Kidney (tissue), 22 donors: Measurements from ENCODE around the gene DCXR. TPM values are rescaled to one million over a fixed set of nuclear protein-coding genes. Genes with fewer than 3 reads are reported as not detected.

Experiments used
- DNase-seq, 5 donors: peaks; one replicate each; pipeline ENCODE4 v3.0.0-alpha.2; 2013 to 2020
- FAIRE-seq: peaks from 2 replicates; lab custom pipeline; 2012; peaks lifted over from hg19 to GRCh38; lab: Jason Lieb, UNC
- H3K27ac ChIP-seq, 2 donors: one replicate each; pipeline ENCODE4 v1.7.0; 2013; ENCODE audit warnings: low read depth in 2 of 2, low read length in 2 of 2, inconsistent platforms in 1 of 2
- H3K27me3 ChIP-seq: one replicate; pipeline ENCODE4 v1.7.1; 2013; ENCODE audit warnings: low read length, inconsistent platforms; ENCODE audit not compliant: control insufficient read depth, insufficient read depth
- H3K36me3 ChIP-seq, 3 donors: one replicate each; pipeline versions ENCODE4 v1.7.0 to v1.7.1; 2013; ENCODE audit warnings: low read length in 3 of 3, control low read depth in 1 of 3, inconsistent platforms in 1 of 3; ENCODE audit not compliant: insufficient read depth in 3 of 3, control insufficient read depth in 2 of 3
- H3K4me1 ChIP-seq, 3 donors: one replicate each; pipeline versions ENCODE4 v1.7.0 to v1.7.1; 2013; ENCODE audit warnings: low read length in 3 of 3, inconsistent platforms in 1 of 3, low read depth in 1 of 3; ENCODE audit not compliant: control insufficient read depth in 2 of 3, insufficient read depth in 2 of 3
- H3K4me3 ChIP-seq, 3 donors: one replicate each; pipeline versions ENCODE4 v1.7.0 to v1.8.1; 2013; ENCODE audit warnings: low read length in 3 of 3, control low read depth in 1 of 3, inconsistent platforms in 1 of 3
- H3K9ac ChIP-seq, 3 donors: one replicate each; pipeline versions ENCODE4 v1.7.0 to v1.7.1; 2013; ENCODE audit warnings: low read length in 3 of 3, control low read depth in 1 of 3, inconsistent platforms in 1 of 3
- H3K9me3 ChIP-seq, 3 donors: one replicate each; pipeline versions ENCODE4 v1.7.0 to v1.7.1; 2013; ENCODE audit warnings: low read length in 3 of 3, control low read depth in 1 of 3, inconsistent platforms in 1 of 3; ENCODE audit not compliant: control insufficient read depth in 2 of 3, insufficient read depth in 1 of 3
- intact Hi-C: fragments of 100-400 bp; cut with DNase I; formaldehyde crosslinking; loops from one replicate; pipeline ENCODE4 v1.11.1; 2022
- long read RNA-seq, 10 donors: library from polyadenylated mRNA in 1 of 10; unstranded in 1 of 10; transcript quantifications; one replicate each; pipeline ENCODE4 v2.0.0 and lab custom pipeline, GENCODE V29; 2021 to 2026
- polyA plus RNA-seq: library from polyadenylated mRNA; stranded (reverse); fragments of 350-450 nt; fragmentation: Illumina TruSeq; extraction: RNeasy Lipid Tissue Mini Kit (QIAGEN cat#74804); gene quantifications from one replicate; pipeline ENCODE4 v1.2.3, GENCODE V29; 2014; ENCODE audit warnings: low read depth, low replicate concordance; ENCODE audit not compliant: insufficient read depth
- total RNA-seq: library from RNA; stranded (reverse); fragmentation: NEBNext Ultra II Directional; extraction: Animal tissue kit (Norgen Biotek cat#: 25700); gene quantifications from one replicate; pipeline ENCODE4 v1.2.1, GENCODE V29; 2021
- TF ChIP-seq, protein P1 (sequence below): IDR thresholded peaks from 3 replicates; pipeline ENCODE4 v1.5.1; 2012; ENCODE audit warnings: mild to moderate bottlenecking, moderate library complexity, borderline replicate concordance; ENCODE audit not compliant: insufficient read depth; ENCODE audit errors: extremely low read depth
- donor health status: control.
- donor health status: control.
- donor health status: control.
- donor health status: control.
- donor health status: control.
- donor health status: DM: yes; HTN: yes; CAD: no.
- donor health status: Normal renal cell carcinoma (clear cell type).

Gene DCXR
- total RNA-seq: 102 TPM
- 551 TPM for polyA plus RNA-seq
- long read RNA-seq, donor 1, transcript DCXR-201 (8 exons, 887 nt): major isoform, 40 of 49 reads
- long read RNA-seq, donor 1, partial matches to known transcripts: 0 of 49 reads
- long read RNA-seq, donor 1, other reads (novel, unspliced or antisense): 0 of 49 reads
- long read RNA-seq, donor 2, transcript DCXR-201 (8 exons, 887 nt): major isoform, 48 of 59 reads
- long read RNA-seq, donor 2, transcript DCXR-213 (7 exons, 915 nt): minor isoform, 6 of 59 reads
- long read RNA-seq, donor 2, partial matches to known transcripts: 0 of 59 reads
- long read RNA-seq, donor 2, other reads (novel, unspliced or antisense): 0 of 59 reads
- long read RNA-seq, donor 3, transcript DCXR-201 (8 exons, 887 nt): major isoform, 47 of 77 reads
- long read RNA-seq, donor 3, transcript DCXR-213 (7 exons, 915 nt): minor isoform, 9 of 77 reads
- long read RNA-seq, donor 3, partial matches to known transcripts: 12 of 77 reads
- long read RNA-seq, donor 3, other reads (novel, unspliced or antisense): 0 of 77 reads
- long read RNA-seq, donor 4, transcript DCXR-201 (8 exons, 887 nt): major isoform, 49 of 61 reads
- long read RNA-seq, donor 4, partial matches to known transcripts: 5 of 61 reads
- long read RNA-seq, donor 4, other reads (novel, unspliced or antisense): 0 of 61 reads
- long read RNA-seq, donor 5, transcript DCXR-201 (8 exons, 887 nt): major isoform, 5 of 6 reads
- long read RNA-seq, donor 5, partial matches to known transcripts: 0 of 6 reads
- long read RNA-seq, donor 5, other reads (novel, unspliced or antisense): 0 of 6 reads
- long read RNA-seq, donor 6, transcript DCXR-201 (8 exons, 887 nt): major isoform, 24 of 45 reads
- long read RNA-seq, donor 6, partial matches to known transcripts: 11 of 45 reads
- long read RNA-seq, donor 6, other reads (novel, unspliced or antisense): 0 of 45 reads
- long read RNA-seq, donor 7, transcript DCXR-201 (8 exons, 887 nt): major isoform, 43 of 66 reads
- long read RNA-seq, donor 7, partial matches to known transcripts: 9 of 66 reads
- long read RNA-seq, donor 7, other reads (novel, unspliced or antisense): 9 of 66 reads
- long read RNA-seq, donor 8, transcript DCXR-201 (8 exons, 887 nt): major isoform, 46 of 74 reads
- long read RNA-seq, donor 8, partial matches to known transcripts: 16 of 74 reads
- long read RNA-seq, donor 8, other reads (novel, unspliced or antisense): 0 of 74 reads
- long read RNA-seq, donor 9, transcript DCXR-201 (8 exons, 887 nt): major isoform, 24 of 39 reads
- long read RNA-seq, donor 9, partial matches to known transcripts: 10 of 39 reads
- long read RNA-seq, donor 9, other reads (novel, unspliced or antisense): 0 of 39 reads
- long read RNA-seq, donor 10, transcript DCXR-201 (8 exons, 887 nt): major isoform, 39 of 66 reads
- long read RNA-seq, donor 10, partial matches to known transcripts: 16 of 66 reads
- long read RNA-seq, donor 10, other reads (novel, unspliced or antisense): 0 of 66 reads

DNA sequence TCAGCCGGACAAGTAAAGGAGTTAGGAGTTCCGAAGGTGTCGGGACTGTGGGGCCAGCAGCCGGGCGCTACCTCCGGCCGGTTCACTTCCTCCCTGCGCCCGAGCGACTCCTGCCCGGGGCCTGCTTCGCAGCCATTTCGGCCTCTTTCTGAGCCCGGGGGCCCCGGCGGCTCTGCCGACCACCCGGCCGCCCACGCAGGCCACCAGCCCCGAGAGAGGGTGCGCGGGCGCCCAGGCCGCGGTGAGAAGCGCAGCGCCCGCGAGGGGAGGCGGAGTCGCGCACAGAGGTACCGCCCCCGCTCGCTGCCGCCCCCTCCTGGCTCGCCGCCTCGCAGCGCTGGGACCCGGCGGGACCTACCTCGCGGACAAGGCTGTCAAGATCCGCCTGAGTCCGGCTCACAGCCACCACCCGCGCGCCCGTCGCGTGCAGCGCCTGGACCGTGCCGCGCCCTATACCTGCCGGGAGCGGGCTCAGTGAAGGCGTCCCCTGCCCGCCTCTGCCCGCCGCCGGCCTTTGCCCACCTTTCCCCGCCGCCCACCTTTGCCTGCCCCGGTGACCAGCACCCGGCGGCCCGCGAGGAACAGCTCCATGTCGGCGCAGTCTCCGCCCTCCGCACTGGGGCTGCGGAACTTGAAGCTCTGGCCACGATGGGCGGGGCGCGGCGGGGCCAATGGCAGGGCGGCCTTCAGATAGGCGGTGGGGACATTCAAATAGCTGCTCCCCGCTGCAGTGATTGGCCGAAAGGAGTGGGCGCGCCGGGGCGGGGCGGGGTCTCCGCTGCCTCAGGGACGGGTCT lies at the start of gene DCXR:
Gene DCXR, minus strand, starts transcription at position 606 of the 797 bp plus-strand sequence. Its CDS starts 15 bp downstream, at position 591.
- Histone ChIP-seq H3K9me3 (no peaks in the 10 kb centered on the region), H3K36me3 (peaks cover 0 to 7% (median 0%) of the 10 kb centered on the region in 3 donors), H3K27ac (peak within 1 kb of the TSS; percentile 96 to 99), H3K27me3 (no peaks in the 10 kb centered on the region), H3K9ac (peak within 1 kb of the TSS in 2 of 3 donors; percentile 84 to 91), H3K4me3 (peak within 1 kb of the TSS; percentile 50 to 84 (median 69)), H3K4me1 (peaks cover 3 to 17% (median 5%) of the 10 kb centered on the region in 3 donors)
- intact Hi-C loops: loop anchor here (10.0 kb wide), 1 partner anchor 118 kb away; no protein-coding TSS in a partner anchor
- FAIRE-seq (peak; percentile 75), DNase-seq (peak; percentile 97 to 99 (median 98))
- TF ChIP-seq, protein P1, sequence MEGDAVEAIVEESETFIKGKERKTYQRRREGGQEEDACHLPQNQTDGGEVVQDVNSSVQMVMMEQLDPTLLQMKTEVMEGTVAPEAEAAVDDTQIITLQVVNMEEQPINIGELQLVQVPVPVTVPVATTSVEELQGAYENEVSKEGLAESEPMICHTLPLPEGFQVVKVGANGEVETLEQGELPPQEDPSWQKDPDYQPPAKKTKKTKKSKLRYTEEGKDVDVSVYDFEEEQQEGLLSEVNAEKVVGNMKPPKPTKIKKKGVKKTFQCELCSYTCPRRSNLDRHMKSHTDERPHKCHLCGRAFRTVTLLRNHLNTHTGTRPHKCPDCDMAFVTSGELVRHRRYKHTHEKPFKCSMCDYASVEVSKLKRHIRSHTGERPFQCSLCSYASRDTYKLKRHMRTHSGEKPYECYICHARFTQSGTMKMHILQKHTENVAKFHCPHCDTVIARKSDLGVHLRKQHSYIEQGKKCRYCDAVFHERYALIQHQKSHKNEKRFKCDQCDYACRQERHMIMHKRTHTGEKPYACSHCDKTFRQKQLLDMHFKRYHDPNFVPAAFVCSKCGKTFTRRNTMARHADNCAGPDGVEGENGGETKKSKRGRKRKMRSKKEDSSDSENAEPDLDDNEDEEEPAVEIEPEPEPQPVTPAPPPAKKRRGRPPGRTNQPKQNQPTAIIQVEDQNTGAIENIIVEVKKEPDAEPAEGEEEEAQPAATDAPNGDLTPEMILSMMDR: peak; percentile 79

DNA sequence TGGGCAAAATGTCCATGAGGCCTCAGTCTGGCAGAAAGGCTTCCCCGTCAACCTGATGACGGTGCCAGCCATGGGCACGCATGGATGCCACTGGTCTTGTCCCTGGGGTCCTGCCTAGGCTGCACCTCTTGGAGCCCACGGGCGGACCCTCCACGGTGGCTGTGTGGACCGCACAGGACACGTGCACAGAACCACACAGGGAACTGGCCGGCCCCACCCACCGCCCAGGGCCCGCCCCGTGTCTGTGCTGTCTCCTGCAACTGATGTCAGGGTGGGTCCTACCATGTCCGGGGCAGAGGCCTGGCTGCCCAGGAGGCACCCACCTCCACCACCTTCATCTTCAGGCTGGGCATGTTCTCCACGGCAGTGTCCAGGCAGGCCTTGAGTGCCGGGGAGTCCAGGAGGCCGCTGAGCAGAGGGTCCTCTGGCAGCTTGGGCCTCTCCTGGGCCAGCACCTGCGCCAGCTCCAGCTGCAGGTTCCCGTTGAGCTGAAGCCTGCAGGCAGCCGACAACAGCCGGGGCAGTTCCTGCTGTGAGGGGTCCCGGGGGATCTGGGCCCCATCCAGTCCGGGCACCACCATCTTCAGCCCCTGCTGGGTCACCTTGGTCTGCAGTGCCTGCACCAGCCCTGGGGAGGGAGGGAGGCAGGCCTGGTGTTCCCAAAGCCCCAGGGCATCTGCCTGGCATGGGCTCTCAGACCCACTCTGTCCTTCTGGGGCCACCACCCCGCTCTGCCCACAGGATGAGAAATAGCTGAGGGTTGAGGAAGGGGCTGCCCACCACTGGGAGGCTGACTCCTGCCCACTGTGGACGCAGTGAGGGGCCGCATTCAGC lies 48.7 kb upstream of the DCXR start:
- FAIRE-seq (no peak), DNase-seq (no peak)
- H3K27ac ChIP-seq: no peak overlapping the region
- peaks cover 0 to 14% (median 4%) of the 10 kb centered on the region in 3 donors for H3K36me3 ChIP-seq
- H3K9ac ChIP-seq: no peak overlapping the region
- TF ChIP-seq, protein P1: no peak
- no peaks in the 10 kb centered on the region for H3K4me1 ChIP-seq
- H3K27me3 ChIP-seq: no peaks in the 10 kb centered on the region
- H3K9me3 ChIP-seq: no peaks in the 10 kb centered on the region
- no peak overlapping the region for H3K4me3 ChIP-seq
- intact Hi-C loops: no loop called here
